ENCODE measurements around the gene TANGO6. TPM values are rescaled to one million over a fixed set of nuclear protein-coding genes. Genes with fewer than 3 reads are reported as not detected.

TANGO6 gene
- total and polyA plus RNA-seq, 10 of the 15 experiments (the other 5 are each of a cell fraction or from before 2014, with no cell fraction given): 1.1 to 20.6 (median 11.0) TPM

DNA sequence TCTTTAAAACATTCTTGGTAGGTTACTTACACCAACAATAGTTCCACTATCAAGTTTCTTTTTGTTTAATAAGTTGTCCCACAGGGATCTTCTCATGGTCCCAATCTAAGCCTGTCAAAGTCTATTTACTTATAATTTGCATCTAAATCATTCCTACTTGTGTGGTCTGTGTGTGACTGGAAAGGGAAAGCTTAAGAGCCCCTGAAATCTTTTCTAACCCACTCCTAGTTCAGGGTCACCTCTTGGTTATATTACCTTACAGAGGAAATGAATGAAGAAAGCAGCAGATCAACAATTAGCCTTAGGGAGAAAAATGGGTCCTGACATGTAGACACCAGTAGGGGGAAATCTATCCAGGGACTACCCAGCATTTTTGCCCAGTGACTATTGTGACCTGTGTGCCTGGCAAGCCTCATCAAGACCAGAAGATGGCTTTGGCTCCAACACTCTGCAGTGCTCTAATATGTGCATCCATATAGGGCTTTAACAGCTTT is 151.7 kb downstream of the TANGO6 start:
- FAIRE-seq: no peak
- CTCF ChIA-PET: interaction anchor here (1.1 to 2.4 kb wide), 2 partner anchors 129 to 579 kb away, joined by 3 to 11 read pairs; no protein-coding TSS in a partner anchor
- intact Hi-C loops (cut with micrococcal nuclease; ENCODE audit: unreplicated experiment) (loop anchor here (2.0 kb wide), 1 partner anchor 130 kb away; no protein-coding TSS in a partner anchor), in situ Hi-C loops (cut with MboI) (no loop called here)
- Histone ChIP-seq H3K4me3 (no peak overlapping the region), H3K4me1 (ENCODE audit: control insufficient read depth, insufficient read depth, low read length) (peaks cover 2% of the 10 kb centered on the region; the same call in 1 of the 2 replicates), H3K27ac (ENCODE audit: control insufficient read depth, insufficient read depth) (no peak overlapping the region), H3K9me3 (replicated peaks; ENCODE audit: control insufficient read depth, insufficient read depth, low read length) (no peaks in the 10 kb centered on the region), H2AFZ (ENCODE audit: control insufficient read depth, low read depth, low read length) (no peak overlapping the region), H3K79me2 (ENCODE audit: control insufficient read depth, insufficient read depth, low read length) (no peaks in the 10 kb centered on the region), H4K20me1 (ENCODE audit: control insufficient read depth, insufficient read depth) (no peaks in the 10 kb centered on the region), H3K27me3 (replicated peaks in 1 of 2; ENCODE audit: control insufficient read depth in 2 of 2, insufficient read depth in 2 of 2, low read length in 1 of 2) (no peaks in the 10 kb centered on the region), H3K4me2 (ENCODE audit: control insufficient read depth, insufficient read depth) (no peak overlapping the region), H3K36me3 (ENCODE audit: control insufficient read depth in 2 of 2, insufficient read depth in 2 of 2, low read length in 1 of 2) (no peaks in the 10 kb centered on the region), H3K9ac (ENCODE audit: control insufficient read depth, insufficient read depth, low read length) (no peak overlapping the region)
- DNase-seq (ENCODE audit: low read depth, low spot score): no peak
- TF ChIP-seq, protein P1, sequence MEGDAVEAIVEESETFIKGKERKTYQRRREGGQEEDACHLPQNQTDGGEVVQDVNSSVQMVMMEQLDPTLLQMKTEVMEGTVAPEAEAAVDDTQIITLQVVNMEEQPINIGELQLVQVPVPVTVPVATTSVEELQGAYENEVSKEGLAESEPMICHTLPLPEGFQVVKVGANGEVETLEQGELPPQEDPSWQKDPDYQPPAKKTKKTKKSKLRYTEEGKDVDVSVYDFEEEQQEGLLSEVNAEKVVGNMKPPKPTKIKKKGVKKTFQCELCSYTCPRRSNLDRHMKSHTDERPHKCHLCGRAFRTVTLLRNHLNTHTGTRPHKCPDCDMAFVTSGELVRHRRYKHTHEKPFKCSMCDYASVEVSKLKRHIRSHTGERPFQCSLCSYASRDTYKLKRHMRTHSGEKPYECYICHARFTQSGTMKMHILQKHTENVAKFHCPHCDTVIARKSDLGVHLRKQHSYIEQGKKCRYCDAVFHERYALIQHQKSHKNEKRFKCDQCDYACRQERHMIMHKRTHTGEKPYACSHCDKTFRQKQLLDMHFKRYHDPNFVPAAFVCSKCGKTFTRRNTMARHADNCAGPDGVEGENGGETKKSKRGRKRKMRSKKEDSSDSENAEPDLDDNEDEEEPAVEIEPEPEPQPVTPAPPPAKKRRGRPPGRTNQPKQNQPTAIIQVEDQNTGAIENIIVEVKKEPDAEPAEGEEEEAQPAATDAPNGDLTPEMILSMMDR (IDR thresholded peaks at IDR 0.05 in 2 of 3, conservative IDR thresholded peaks at IDR 0.05 in 1 of 3; ENCODE audit: control insufficient read depth in 2 of 3, extremely low read depth in 1 of 3, insufficient read depth in 1 of 3, low read depth in 3 of 3, low read length in 3 of 3): peak; percentile 35 to 39 (median 36); a peak in 5 of 6 replicates
- TF ChIP-seq CHD1 (IDR thresholded peaks at IDR 0.05; ENCODE audit: low read depth, low read length) (no peak), SMC3 (IDR thresholded peaks at IDR 0.05; ENCODE audit: borderline replicate concordance, low read length) (0 out of 2 replicates have a peak, but pooled peaks have one; percentile 23), POLR2AphosphoS5 (IDR thresholded peaks at IDR 0.05; ENCODE audit: low read length) (no peak), RAD21 (IDR thresholded peaks at IDR 0.05; ENCODE audit: insufficient read depth, low read depth, low read length) (peak; percentile 35; the same call in 1 of the 2 replicates)
- TF ChIP-seq, protein P2, sequence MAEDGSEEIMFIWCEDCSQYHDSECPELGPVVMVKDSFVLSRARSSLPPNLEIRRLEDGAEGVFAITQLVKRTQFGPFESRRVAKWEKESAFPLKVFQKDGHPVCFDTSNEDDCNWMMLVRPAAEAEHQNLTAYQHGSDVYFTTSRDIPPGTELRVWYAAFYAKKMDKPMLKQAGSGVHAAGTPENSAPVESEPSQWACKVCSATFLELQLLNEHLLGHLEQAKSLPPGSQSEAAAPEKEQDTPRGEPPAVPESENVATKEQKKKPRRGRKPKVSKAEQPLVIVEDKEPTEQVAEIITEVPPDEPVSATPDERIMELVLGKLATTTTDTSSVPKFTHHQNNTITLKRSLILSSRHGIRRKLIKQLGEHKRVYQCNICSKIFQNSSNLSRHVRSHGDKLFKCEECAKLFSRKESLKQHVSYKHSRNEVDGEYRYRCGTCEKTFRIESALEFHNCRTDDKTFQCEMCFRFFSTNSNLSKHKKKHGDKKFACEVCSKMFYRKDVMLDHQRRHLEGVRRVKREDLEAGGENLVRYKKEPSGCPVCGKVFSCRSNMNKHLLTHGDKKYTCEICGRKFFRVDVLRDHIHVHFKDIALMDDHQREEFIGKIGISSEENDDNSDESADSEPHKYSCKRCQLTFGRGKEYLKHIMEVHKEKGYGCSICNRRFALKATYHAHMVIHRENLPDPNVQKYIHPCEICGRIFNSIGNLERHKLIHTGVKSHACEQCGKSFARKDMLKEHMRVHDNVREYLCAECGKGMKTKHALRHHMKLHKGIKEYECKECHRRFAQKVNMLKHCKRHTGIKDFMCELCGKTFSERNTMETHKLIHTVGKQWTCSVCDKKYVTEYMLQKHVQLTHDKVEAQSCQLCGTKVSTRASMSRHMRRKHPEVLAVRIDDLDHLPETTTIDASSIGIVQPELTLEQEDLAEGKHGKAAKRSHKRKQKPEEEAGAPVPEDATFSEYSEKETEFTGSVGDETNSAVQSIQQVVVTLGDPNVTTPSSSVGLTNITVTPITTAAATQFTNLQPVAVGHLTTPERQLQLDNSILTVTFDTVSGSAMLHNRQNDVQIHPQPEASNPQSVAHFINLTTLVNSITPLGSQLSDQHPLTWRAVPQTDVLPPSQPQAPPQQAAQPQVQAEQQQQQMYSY (CRISPR knock-in tag; IDR thresholded peaks at IDR 0.05): no peak
- peak; percentile 82 for ATAC-seq
- no TSS peak for BruUV-seq (replicated peaks)
- RAD21 ChIA-PET (ENCODE audit: unreplicated experiment): no interaction called here
- SMC1A ChIA-PET (ENCODE audit: uncharacterized antibody, unreplicated experiment): interaction anchor here (0.6 to 1.5 kb wide), 2 partner anchors 102 to 118 kb away, joined by 3 to 5 read pairs; no protein-coding TSS in a partner anchor
- POLR2A ChIA-PET: interaction anchor here (0.5 to 0.6 kb wide), 2 partner anchors 17 to 218 kb away, joined by 3 to 6 read pairs; no protein-coding TSS in a partner anchor
